Keratinocyte (primary cell): ENCODE data around the gene CLMN. TPM values are rescaled to one million over a fixed set of nuclear protein-coding genes. Genes with fewer than 3 reads are reported as not detected.

Source experiments
- DNase-seq: peaks from one replicate; pipeline ENCODE4 v3.0.0-alpha.2; 2011; ENCODE audit warnings: low read depth, missing footprints, low spot score
- FAIRE-seq: peaks from 2 replicates; lab custom pipeline; 2011; peaks lifted over from hg19 to GRCh38; lab: Jason Lieb, UNC
- H2AFZ ChIP-seq: 2 replicates; pipeline ENCODE4 v1.6.0; 2012; ENCODE audit warnings: low read length, control low read depth, inconsistent platforms; ENCODE audit not compliant: control insufficient read depth
- H3K27ac ChIP-seq: 2 replicates; pipeline ENCODE4 v1.5.1; 2011; ENCODE audit warnings: low read length; ENCODE audit not compliant: control insufficient read depth, insufficient read depth
- H3K27me3 ChIP-seq: 3 replicates; pipeline ENCODE4 v1.6.0; 2011; ENCODE audit warnings: low read length; ENCODE audit not compliant: control insufficient read depth, insufficient read depth; ENCODE audit errors: extremely low read depth
- H3K36me3 ChIP-seq, 2 experiments: 2 replicates in 1 of 2; 3 replicates in 1 of 2; pipeline ENCODE4 v1.5.1; 2011; ENCODE audit warnings: low read length in 2 of 2, mild to moderate bottlenecking in 1 of 2; ENCODE audit not compliant: control insufficient read depth in 2 of 2, insufficient read depth in 2 of 2; ENCODE audit errors: extremely low read depth in 1 of 2
- H3K4me1 ChIP-seq: 3 replicates; pipeline ENCODE4 v1.5.1; 2011; ENCODE audit warnings: low read length; ENCODE audit not compliant: control insufficient read depth, insufficient read depth; ENCODE audit errors: extremely low read depth
- H3K4me2 ChIP-seq: 3 replicates; pipeline ENCODE4 v1.6.0; 2011; ENCODE audit warnings: low read depth, low read length; ENCODE audit not compliant: control insufficient read depth, insufficient read depth; ENCODE audit errors: extremely low read depth
- H3K4me3 ChIP-seq, 3 experiments: fragments of 200-600 bp in 1 of 3; sonication (generic) in 1 of 3; 2 replicates in 2 of 3; 3 replicates in 1 of 3; pipeline ENCODE4 v1.5.1; 2011 to 2016; ENCODE audit warnings: low read length in 3 of 3, mild to moderate bottlenecking in 3 of 3, control low read depth in 2 of 3, inconsistent platforms in 1 of 3, low read depth in 1 of 3, mixed read lengths in 1 of 3, mixed run types in 1 of 3, moderate library complexity in 1 of 3; ENCODE audit not compliant: control insufficient read depth in 2 of 3, insufficient read depth in 2 of 3; ENCODE audit errors: extremely low read depth in 1 of 3
- H3K79me2 ChIP-seq: 2 replicates; pipeline ENCODE4 v1.6.0; 2012; ENCODE audit warnings: low read length; ENCODE audit not compliant: control insufficient read depth, insufficient read depth
- H3K9ac ChIP-seq: 3 replicates; pipeline ENCODE4 v1.6.0; 2011; ENCODE audit warnings: low read length; ENCODE audit not compliant: control insufficient read depth, insufficient read depth; ENCODE audit errors: extremely low read depth
- H3K9me1 ChIP-seq: 3 replicates; pipeline ENCODE4 v1.6.0; 2011; ENCODE audit warnings: low read length; ENCODE audit not compliant: control insufficient read depth, insufficient read depth; ENCODE audit errors: extremely low read depth
- H3K9me3 ChIP-seq: 2 replicates; pipeline ENCODE4 v1.5.1; 2012; ENCODE audit warnings: low read depth, low read length; ENCODE audit not compliant: control insufficient read depth
- H4K20me1 ChIP-seq: 3 replicates; pipeline ENCODE4 v1.6.0; 2011; ENCODE audit warnings: low read length; ENCODE audit not compliant: control insufficient read depth, insufficient read depth; ENCODE audit errors: extremely low read depth
- CTCF ChIP-seq, 3 experiments: IDR thresholded peaks in 1 of 3; conservative IDR thresholded peaks in 1 of 3; optimal IDR thresholded peaks in 1 of 3; 2 replicates in 2 of 3; 3 replicates in 1 of 3; pipeline versions ENCODE3 to v1.5.1; 2011; ENCODE audit warnings: low read length in 3 of 3, mild to moderate bottlenecking in 3 of 3, moderate library complexity in 2 of 3, control low read depth in 1 of 3, inconsistent platforms in 1 of 3; ENCODE audit not compliant: insufficient read depth in 2 of 3; ENCODE audit errors: extremely low read depth in 1 of 3
- EZH2 ChIP-seq: IDR thresholded peaks from one replicate; pipeline ENCODE4 v1.6.1; 2012; ENCODE audit warnings: inconsistent platforms, mild to moderate bottlenecking, low read length, moderate library complexity
- dilution Hi-C: fragments of 300-500 bp; cut with MboI; formaldehyde crosslinking; loops from one replicate; pipeline ENCODE4 v1.7.0; 2020; ENCODE audit warnings: low sequenced_read_pairs; ENCODE audit not compliant: extremely low pct_ligation_motif_present
- polyA plus RNA-seq, 5 experiments: library from polyadenylated mRNA; depleted of rRNA in 3 of 5; stranded (reverse) in 3 of 5; stranded (forward) in 1 of 5; unstranded in 1 of 5; fragments of >200 nt; gene quantifications; 1 replicate in 1 of 5; 2 replicates in 3 of 5; 3 replicates in 1 of 5; pipeline versions ENCODE4 v1.2.1 to v1.2.3, GENCODE V29; 2011 to 2012; ENCODE audit warnings: missing spikeins in 2 of 5, low read depth in 1 of 5, low replicate concordance in 1 of 5

CLMN gene
- polyA plus RNA-seq, 1 donor (not counting 4 experiments of a cell fraction or from before 2014, with no cell fraction given): 6.1 TPM

DNA sequence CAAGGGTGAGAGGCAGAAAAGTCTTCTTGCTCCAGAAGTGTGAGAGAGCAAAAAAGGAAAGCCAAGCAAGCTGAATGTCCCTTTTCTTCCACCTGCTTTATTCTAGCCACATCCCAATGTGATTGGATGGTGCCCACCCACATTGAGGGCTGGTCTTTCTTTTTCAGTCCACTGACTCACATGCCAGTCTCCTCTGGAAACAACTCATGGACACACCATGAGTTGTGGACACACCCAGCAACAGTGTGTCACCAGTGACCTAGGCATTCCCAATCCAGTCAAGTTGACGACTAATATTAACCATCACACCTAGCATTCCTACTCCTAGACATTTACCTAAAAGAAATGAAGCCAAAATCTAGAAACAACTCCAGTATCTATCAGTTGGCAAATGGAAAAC is 155.2 kb downstream of the CLMN start:
- dilution Hi-C loops: no loop called here
- FAIRE-seq (no peak), DNase-seq (no peak)
- Histone ChIP-seq H3K4me3 (no peak overlapping the region), H3K9me3 (peaks cover 2% of the 10 kb centered on the region), H3K9me1 (no peaks in the 10 kb centered on the region), H3K4me2 (no peak overlapping the region), H3K9ac (no peak overlapping the region), H3K4me1 (no peaks in the 10 kb centered on the region), H3K27me3 (no peaks in the 10 kb centered on the region), H3K27ac (no peak overlapping the region), H2AFZ (no peak overlapping the region), H4K20me1 (no peaks in the 10 kb centered on the region), H3K36me3 (no peaks in the 10 kb centered on the region), H3K79me2 (no peaks in the 10 kb centered on the region)
- TF ChIP-seq CTCF (optimal IDR thresholded peaks at IDR 0.05 in 1 of 3, IDR thresholded peaks at IDR 0.05 in 1 of 3, conservative IDR thresholded peaks at IDR 0.05 in 1 of 3; ENCODE audit: extremely low read depth in 1 of 3, insufficient read depth in 2 of 3, low read length in 3 of 3) (no peak), EZH2 (no peak)

DNA sequence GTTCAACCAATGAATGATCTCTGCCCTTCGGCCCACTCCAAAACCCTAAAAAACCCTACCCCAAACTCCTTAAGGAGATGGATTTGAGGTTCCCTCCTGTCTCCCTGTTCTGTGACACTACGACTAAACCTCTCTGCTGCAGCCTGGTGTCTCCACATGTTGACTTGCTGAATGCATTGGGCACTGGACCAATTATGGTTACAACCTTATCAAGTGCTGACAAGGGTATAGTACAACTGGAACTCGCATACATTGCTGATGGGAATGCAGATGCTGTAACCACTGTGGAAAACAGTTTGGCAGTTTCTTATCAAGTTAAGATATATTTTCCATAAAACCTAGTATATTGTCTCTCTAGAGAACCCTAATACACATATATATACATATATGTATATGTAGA is 156.0 kb downstream of the CLMN start:
- H3K27me3 ChIP-seq: no peaks in the 10 kb centered on the region
- no peaks in the 10 kb centered on the region for H3K4me1 ChIP-seq
- dilution Hi-C loops: no loop called here
- no peak overlapping the region for H3K4me2 ChIP-seq
- H3K9ac ChIP-seq: no peak overlapping the region
- TF ChIP-seq CTCF (optimal IDR thresholded peaks at IDR 0.05 in 1 of 3, IDR thresholded peaks at IDR 0.05 in 1 of 3, conservative IDR thresholded peaks at IDR 0.05 in 1 of 3; ENCODE audit: extremely low read depth in 1 of 3, insufficient read depth in 2 of 3, low read length in 3 of 3): no peak
- TF ChIP-seq EZH2: no peak
- H3K9me1 ChIP-seq: no peaks in the 10 kb centered on the region
- H3K27ac ChIP-seq: no peak overlapping the region
- no peak overlapping the region for H2AFZ ChIP-seq
- DNase-seq (no peak), FAIRE-seq (no peak)
- no peaks in the 10 kb centered on the region for H3K36me3 ChIP-seq
- H4K20me1 ChIP-seq: no peaks in the 10 kb centered on the region
- H3K9me3 ChIP-seq: peaks cover 2% of the 10 kb centered on the region
- H3K4me3 ChIP-seq: no peak overlapping the region
- no peaks in the 10 kb centered on the region for H3K79me2 ChIP-seq
